Progenitor cell of endocrine pancreas (in vitro differentiated cells): ENCODE data around the gene ANKRD16. TPM values are rescaled to one million over a fixed set of nuclear protein-coding genes. Genes with fewer than 3 reads are reported as not detected.
"Not testable (repeated sequence)": the region's sequence is repeated elsewhere in the genome, so short reads cannot be mapped to it uniquely, and the experiment has no call there.

Experiments
- DNase-seq: peaks from one replicate; pipeline ENCODE4 v3.0.0; 2021; ENCODE audit warnings: low spot score; ENCODE audit not compliant: unreplicated experiment
- H3K27ac Mint-ChIP-seq: 2 replicates; pipeline ENCODE4 v1.8.0; 2021; ENCODE audit warnings: mild to moderate bottlenecking, moderate library complexity, mixed read lengths
- H3K27me3 Mint-ChIP-seq: 2 replicates; pipeline ENCODE4 v1.8.0; 2021; ENCODE audit warnings: mixed read lengths
- H3K36me3 Mint-ChIP-seq: 2 replicates; pipeline ENCODE4 v1.8.0; 2022; ENCODE audit warnings: mixed read lengths; ENCODE audit not compliant: insufficient read depth
- H3K4me1 Mint-ChIP-seq: 2 replicates; pipeline ENCODE4 v1.8.0; 2021; ENCODE audit warnings: low read depth, mixed read lengths
- H3K4me3 Mint-ChIP-seq: 2 replicates; pipeline ENCODE4 v1.8.0; 2021; ENCODE audit warnings: low read depth, mild to moderate bottlenecking, moderate library complexity, mixed read lengths
- H3K9me3 Mint-ChIP-seq: 2 replicates; pipeline ENCODE4 v1.8.0; 2021; ENCODE audit warnings: low read depth, mixed read lengths
- CTCF ChIP-seq: fragments of 200-600 bp; sonication (generic); IDR thresholded peaks from one replicate; pipeline ENCODE4 v1.5.0; 2021; ENCODE audit warnings: antibody characterized with exemption, mild to moderate bottlenecking; ENCODE audit not compliant: unreplicated experiment
- total RNA-seq: library from RNA; stranded (reverse); gene quantifications from 2 replicates; pipeline ENCODE4 v1.2.1, GENCODE V29; 2021

The ANKRD16 gene
- total RNA-seq, 1 donor from 2014 or later: 18.0 TPM

GRCh38 chr10:5885619-5886018 is 4.1 kb downstream of the ANKRD16 start:
- Mint-ChIP-seq H3K27ac (peak overlapping the region; percentile 65), H3K4me1 (peaks cover 36% of the 10 kb centered on the region), H3K27me3 (peaks cover 3% of the 10 kb centered on the region), H3K36me3 (peaks cover 29% of the 10 kb centered on the region), H3K9me3 (no peaks in the 10 kb centered on the region), H3K4me3 (peak overlapping the region; percentile 2)
- TF ChIP-seq CTCF: no peak
- no peak for DNase-seq

- H3K27ac Mint-ChIP-seq: no peak overlapping the region
Measured at GRCh38 chr10:5882961-5883360, 6.7 kb downstream of the ANKRD16 start.

GRCh38 chr10:5877041-5877440 is 12.7 kb downstream of the ANKRD16 start:
- H3K9me3 Mint-ChIP-seq, H3K27ac Mint-ChIP-seq, DNase-seq, H3K27me3 Mint-ChIP-seq, H3K4me3 Mint-ChIP-seq, H3K4me1 Mint-ChIP-seq: not testable (repeated sequence)
- H3K36me3 Mint-ChIP-seq: peaks cover 22% of the 10 kb centered on the region

More at GRCh38 chr10:5882961-5883360, 6.7 kb downstream of the ANKRD16 start:
- no peaks in the 10 kb centered on the region for H3K9me3 Mint-ChIP-seq
- H3K36me3 Mint-ChIP-seq: peaks cover 37% of the 10 kb centered on the region
- DNase-seq: no peak
- peaks cover 3% of the 10 kb centered on the region for H3K27me3 Mint-ChIP-seq
- no peak overlapping the region for H3K4me3 Mint-ChIP-seq
- no peak for TF ChIP-seq CTCF
- peaks cover 31% of the 10 kb centered on the region for H3K4me1 Mint-ChIP-seq

- no peak for DNase-seq
- peaks cover 4% of the 10 kb centered on the region for H3K4me1 Mint-ChIP-seq
- H3K27ac Mint-ChIP-seq: peak overlapping the region; percentile 37
- peaks cover 20% of the 10 kb centered on the region for H3K36me3 Mint-ChIP-seq
- TF ChIP-seq CTCF: no peak
- H3K9me3 Mint-ChIP-seq: no peaks in the 10 kb centered on the region
- H3K27me3 Mint-ChIP-seq: no peaks in the 10 kb centered on the region
- H3K4me3 Mint-ChIP-seq: no peak overlapping the region
Measured at GRCh38 chr10:5876181-5876768, 13.4 kb downstream of the ANKRD16 start.

- peaks cover 30% of the 10 kb centered on the region for H3K36me3 Mint-ChIP-seq
- no peaks in the 10 kb centered on the region for H3K27me3 Mint-ChIP-seq
- DNase-seq: peak; percentile 39
- no peaks in the 10 kb centered on the region for H3K4me1 Mint-ChIP-seq
- H3K9me3 Mint-ChIP-seq: peaks cover 4% of the 10 kb centered on the region
- H3K27ac Mint-ChIP-seq: no peak overlapping the region
- no peak overlapping the region for H3K4me3 Mint-ChIP-seq
- peak; percentile 80 for TF ChIP-seq CTCF
Measured at GRCh38 chr10:5873515-5873995, 16.1 kb downstream of the ANKRD16 start.

GRCh38 chr10:5871596-5871995 is 18.1 kb downstream of the ANKRD16 start:
- H3K36me3 Mint-ChIP-seq: peaks cover 26% of the 10 kb centered on the region
- peaks cover 7% of the 10 kb centered on the region for H3K9me3 Mint-ChIP-seq
- no peak overlapping the region for H3K4me3 Mint-ChIP-seq
- peaks cover 11% of the 10 kb centered on the region for H3K4me1 Mint-ChIP-seq
- TF ChIP-seq CTCF: no peak
- H3K27me3 Mint-ChIP-seq: no peaks in the 10 kb centered on the region
- H3K27ac Mint-ChIP-seq: peak overlapping the region; percentile 7
- DNase-seq: no peak
